Stimulated activated naive CD4-positive, alpha-beta T cell (primary cell): ENCODE data around the gene FRMPD1.
"Not testable (repeated sequence)": the region's sequence is repeated elsewhere in the genome, so short reads cannot be mapped to it uniquely, and the experiment has no call there.

ENCODE experiments used
- DNase-seq, 6 experiments: peaks; one replicate each; lab custom pipeline; 2025; lab: John Stamatoyannopoulos, UW

FRMPD1 gene

GRCh38 chr9:37732952-37733351 lies 82.2 kb downstream of the FRMPD1 start:
- no peak for DNase-seq

GRCh38 chr9:37739222-37739621 lies 88.5 kb downstream of the FRMPD1 start:
- no peak for DNase-seq

GRCh38 chr9:37740128-37740527 lies 89.4 kb downstream of the FRMPD1 start:
- DNase-seq: no peak

GRCh38 chr9:37740631-37741328 lies 90.0 kb downstream of the FRMPD1 start:
- no peak for DNase-seq

- no peak for DNase-seq
Measured at GRCh38 chr9:37745970-37746369, 95.2 kb downstream of the FRMPD1 start.

GRCh38 chr9:37746448-37747270 lies 95.9 kb downstream of the FRMPD1 start:
- DNase-seq: peak in 1 of 6 experiments; percentile 29

- DNase-seq: peak in 5 of 6 experiments; percentile 8 to 48 (median 22)
Measured at GRCh38 chr9:37747271-37747753, 96.6 kb downstream of the FRMPD1 start.

- DNase-seq: no peak
Measured at GRCh38 chr9:37749129-37749528, 98.4 kb downstream of the FRMPD1 start.

- DNase-seq: no peak
Measured at GRCh38 chr9:37751186-37751585, 100.4 kb downstream of the FRMPD1 start.

- not testable (repeated sequence) for DNase-seq
Measured at GRCh38 chr9:37751704-37752103, 101.0 kb downstream of the FRMPD1 start.

GRCh38 chr9:37752112-37752511 lies 101.4 kb downstream of the FRMPD1 start:
- DNase-seq: not testable (repeated sequence)

- DNase-seq: no peak
Measured at GRCh38 chr9:37752642-37753488, 102.1 kb downstream of the FRMPD1 start.

GRCh38 chr9:37753489-37754190 lies 102.9 kb downstream of the FRMPD1 start, which contains the start of gene TRMT10B:
Gene TRMT10B (plus strand): TSS chr9:37753805. CDS start chr9:37761932, 8,127 bp downstream.
- DNase-seq: peak; percentile 41 to 68 (median 56)

- DNase-seq: no peak
Measured at GRCh38 chr9:37758747-37759146, 108.0 kb downstream of the FRMPD1 start.

- DNase-seq: no peak
Measured at GRCh38 chr9:37760416-37761161, 109.8 kb downstream of the FRMPD1 start.

- no peak for DNase-seq
Measured at GRCh38 chr9:37761511-37761910, 110.8 kb downstream of the FRMPD1 start.

GRCh38 chr9:37765263-37765662 lies 114.5 kb downstream of the FRMPD1 start:
- DNase-seq: not testable (repeated sequence)

GRCh38 chr9:37769306-37769705 lies 118.6 kb downstream of the FRMPD1 start:
- no peak for DNase-seq

- no peak for DNase-seq
Measured at GRCh38 chr9:37769995-37770394, 119.2 kb downstream of the FRMPD1 start.

- no peak for DNase-seq
Measured at GRCh38 chr9:37775216-37775919, 124.6 kb downstream of the FRMPD1 start.
